GM12878 (cell line): Measurements from ENCODE around the gene TBCCD1. TPM values are rescaled to one million over a fixed set of nuclear protein-coding genes. Genes with fewer than 3 reads are reported as not detected.
A peak's percentile ranks its signal among the peaks of the same experiment; 100 is the strongest.

Experiments
- ATF2 ChIP-seq: IDR thresholded peaks from 2 replicates; pipeline ENCODE4 v1.6.1; 2012; ENCODE audit warnings: low read length, inconsistent platforms
- ATF7 ChIP-seq: fragments of 450-650 bp; IDR thresholded peaks from 2 replicates; pipeline ENCODE4 v1.6.1; 2016; ENCODE audit warnings: low read depth, mild to moderate bottlenecking
- DPF2 ChIP-seq: fragments of 450-650 bp; IDR thresholded peaks from 2 replicates; pipeline ENCODE4 v1.6.1; 2017; ENCODE audit warnings: mild to moderate bottlenecking
- EED ChIP-seq: sonication (generic); IDR thresholded peaks from 2 replicates; pipeline ENCODE4 v1.6.1; 2016; ENCODE audit warnings: antibody characterized with exemption, low read depth
- GATAD2B ChIP-seq: fragments of 450-650 bp; conservative IDR thresholded peaks from 2 replicates; pipeline ENCODE4 v1.6.1; 2017; ENCODE audit warnings: low read depth, mild to moderate bottlenecking, moderate library complexity
- HDGF ChIP-seq: fragments of 450-650 bp; IDR thresholded peaks from 2 replicates; pipeline ENCODE4 v1.6.1; 2016; ENCODE audit warnings: antibody characterized with exemption
- IKZF2 ChIP-seq, 2 experiments: fragments of 450-650 bp; IDR thresholded peaks; 2 replicates each; pipeline ENCODE4 v1.6.1; 2017; ENCODE audit warnings: mild to moderate bottlenecking in 2 of 2, moderate library complexity in 2 of 2
- JUNB ChIP-seq: IDR thresholded peaks from 2 replicates; pipeline ENCODE4 v1.6.1; 2016; ENCODE audit warnings: antibody characterized with exemption, mild to moderate bottlenecking
- MEF2B ChIP-seq: fragments of 450-650 bp; IDR thresholded peaks from 2 replicates; pipeline ENCODE4 v1.6.1; 2018; ENCODE audit warnings: mild to moderate bottlenecking, moderate library complexity; ENCODE audit not compliant: partially characterized antibody, poor library complexity, severe bottlenecking
- MLLT1 ChIP-seq: fragments of 450-650 bp; IDR thresholded peaks from 2 replicates; pipeline ENCODE4 v1.6.1; 2016; ENCODE audit warnings: mild to moderate bottlenecking
- MTA3 ChIP-seq: IDR thresholded peaks from 2 replicates; pipeline ENCODE4 v1.6.1; 2012; ENCODE audit warnings: low read length, inconsistent platforms, borderline replicate concordance
- MYB ChIP-seq: fragments of 150-350 bp; IDR thresholded peaks from 2 replicates; pipeline ENCODE4 v1.6.1; 2014; ENCODE audit warnings: mild to moderate bottlenecking, low read depth, low read length, borderline replicate concordance
- NBN ChIP-seq: fragments of 450-650 bp; IDR thresholded peaks from 2 replicates; pipeline ENCODE4 v1.6.1; 2016
- NR2F1 ChIP-seq: fragments of 450-650 bp; conservative IDR thresholded peaks from 2 replicates; pipeline ENCODE4 v1.6.1; 2017; ENCODE audit warnings: mild to moderate bottlenecking
- PKNOX1 ChIP-seq: fragments of 450-650 bp; IDR thresholded peaks from 2 replicates; pipeline ENCODE4 v1.6.1; 2016; ENCODE audit warnings: mild to moderate bottlenecking
- POU2F2 ChIP-seq: IDR thresholded peaks from 3 replicates; pipeline ENCODE4 v1.6.1; 2011; ENCODE audit warnings: low read depth, mild to moderate bottlenecking, low read length, borderline replicate concordance
- RB1 ChIP-seq: fragments of 450-650 bp; formaldehyde crosslinking; IDR thresholded peaks from 2 replicates; pipeline ENCODE4 v1.6.1; 2017; ENCODE audit warnings: mild to moderate bottlenecking, borderline replicate concordance
- SIN3A ChIP-seq: IDR thresholded peaks from 2 replicates; pipeline ENCODE4 v1.6.1; 2012; ENCODE audit warnings: low read depth, low read length, improper control_type of control experiment
- SIX5 ChIP-seq: IDR thresholded peaks from 2 replicates; pipeline ENCODE4 v1.6.1; 2011; ENCODE audit warnings: mild to moderate bottlenecking, low read depth, low read length, moderate library complexity; ENCODE audit not compliant: severe bottlenecking
- SMARCA5 ChIP-seq: fragments of 450-650 bp; IDR thresholded peaks from 2 replicates; pipeline ENCODE4 v1.6.1; 2017; ENCODE audit warnings: mild to moderate bottlenecking
- SMC3 ChIP-seq: IDR thresholded peaks from 2 replicates; pipeline ENCODE4 v1.6.1; 2011; ENCODE audit warnings: low read length, improper control_type of control experiment, borderline replicate concordance
- STAT3 ChIP-seq: IDR thresholded peaks from 2 replicates; pipeline ENCODE4 v1.6.1; 2011; ENCODE audit warnings: low read depth, low read length, improper control_type of control experiment
- SUPT20H ChIP-seq: IDR thresholded peaks from 2 replicates; pipeline ENCODE4 v1.6.1; 2011; ENCODE audit warnings: low read depth, mild to moderate bottlenecking, low read length, moderate library complexity, borderline replicate concordance; ENCODE audit not compliant: control insufficient read depth
- TCF3 ChIP-seq: IDR thresholded peaks from 2 replicates; pipeline ENCODE4 v1.6.1; 2012; ENCODE audit warnings: low read depth, mild to moderate bottlenecking, low read length, borderline replicate concordance; ENCODE audit not compliant: insufficient read depth
- polyA plus RNA-seq, 11 experiments: library from polyadenylated mRNA; depleted of rRNA in 4 of 11; unstranded in 6 of 11; stranded (reverse) in 5 of 11; fragments of >200 nt; fragmentation: Nextera tagmentation in 4 of 11; fragmentation: Illumina TruSeq in 1 of 11; extraction: Ambion mirVana in 4 of 11; extraction: Trizol in 1 of 11; gene quantifications; 1 replicate in 1 of 11; 2 replicates in 10 of 11; pipeline versions ENCODE4 v1.2.1 to v1.2.3, GENCODE V29; 2011 to 2016; ENCODE audit warnings: inconsistent platforms in 2 of 11, missing spikeins in 2 of 11, low read depth in 1 of 11
- total RNA-seq, 4 experiments: library from RNA; depleted of rRNA in 3 of 4; stranded (reverse); fragments of >200 nt in 3 of 4; fragmentation: Illumina TruSeq in 1 of 4; extraction: Trizol in 1 of 4; gene quantifications; 2 replicates each; pipeline versions ENCODE4 v1.2.1 to v1.2.3, GENCODE V29; 2013 to 2021
- TF ChIP-seq, protein P1 (sequence below): fragments of 450-650 bp; IDR thresholded peaks from 2 replicates; pipeline ENCODE4 v1.6.1; 2017; ENCODE audit warnings: mild to moderate bottlenecking, low read depth, inconsistent platforms; ENCODE audit not compliant: poor library complexity, severe bottlenecking

The TBCCD1 gene
- total and polyA plus RNA-seq, 10 of the 15 experiments (the other 5 are each of a cell fraction or from before 2014, with no cell fraction given) = 6.9 to 23.4 (median 14.7) TPM

DNA sequence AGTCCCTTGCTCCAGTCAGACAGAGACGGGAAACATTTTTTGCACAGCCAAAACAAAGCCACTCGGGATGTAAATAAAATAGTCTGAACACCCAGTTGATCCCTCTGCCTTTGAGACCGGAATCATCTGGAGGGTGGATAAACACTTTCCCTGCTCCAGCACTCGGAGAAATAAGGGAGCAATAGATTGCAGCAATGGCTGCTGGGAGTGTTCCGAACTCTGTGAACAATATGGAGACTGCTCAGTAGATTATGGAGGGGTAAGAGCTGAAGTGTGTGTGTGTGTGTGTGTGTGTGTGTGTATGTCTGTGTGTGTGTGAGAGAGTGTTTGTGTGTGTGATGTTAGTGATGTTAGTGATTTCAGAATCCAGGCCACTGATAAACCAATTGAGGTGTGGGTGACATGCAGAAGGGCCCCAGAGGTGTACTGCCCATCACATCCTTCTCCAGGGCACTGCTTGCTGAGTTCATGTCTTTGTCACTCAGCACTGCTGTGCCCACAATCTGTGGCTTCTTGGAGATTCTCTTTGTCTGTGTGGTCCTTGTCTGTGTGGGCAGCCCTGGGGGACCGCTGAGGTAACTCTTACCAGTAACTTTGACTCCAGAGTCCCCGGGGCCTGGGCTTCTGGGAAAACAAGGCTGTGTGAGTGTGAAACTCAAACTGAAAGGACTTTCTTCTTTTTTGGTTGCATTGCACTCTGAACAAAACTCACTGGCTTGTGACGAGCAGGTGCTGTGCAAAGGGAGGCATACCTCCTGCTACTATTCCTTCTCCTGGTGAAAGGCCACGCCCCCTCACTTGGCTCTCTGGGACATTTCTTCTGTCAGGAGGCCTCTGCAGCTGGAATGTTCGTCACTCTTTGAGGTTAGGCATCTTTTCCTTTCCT lies 45.9 kb downstream of the TBCCD1 start (continued):
- no peak for TF ChIP-seq MTA3
- 0 out of 2 replicates have a peak, but pooled peaks have one; percentile 62 for TF ChIP-seq TCF3
- peak; percentile 6; the same call in 1 of the 2 replicates for TF ChIP-seq SMC3
- TF ChIP-seq, protein P1, sequence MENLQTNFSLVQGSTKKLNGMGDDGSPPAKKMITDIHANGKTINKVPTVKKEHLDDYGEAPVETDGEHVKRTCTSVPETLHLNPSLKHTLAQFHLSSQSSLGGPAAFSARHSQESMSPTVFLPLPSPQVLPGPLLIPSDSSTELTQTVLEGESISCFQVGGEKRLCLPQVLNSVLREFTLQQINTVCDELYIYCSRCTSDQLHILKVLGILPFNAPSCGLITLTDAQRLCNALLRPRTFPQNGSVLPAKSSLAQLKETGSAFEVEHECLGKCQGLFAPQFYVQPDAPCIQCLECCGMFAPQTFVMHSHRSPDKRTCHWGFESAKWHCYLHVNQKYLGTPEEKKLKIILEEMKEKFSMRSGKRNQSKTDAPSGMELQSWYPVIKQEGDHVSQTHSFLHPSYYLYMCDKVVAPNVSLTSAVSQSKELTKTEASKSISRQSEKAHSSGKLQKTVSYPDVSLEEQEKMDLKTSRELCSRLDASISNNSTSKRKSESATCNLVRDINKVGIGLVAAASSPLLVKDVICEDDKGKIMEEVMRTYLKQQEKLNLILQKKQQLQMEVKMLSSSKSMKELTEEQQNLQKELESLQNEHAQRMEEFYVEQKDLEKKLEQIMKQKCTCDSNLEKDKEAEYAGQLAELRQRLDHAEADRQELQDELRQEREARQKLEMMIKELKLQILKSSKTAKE = peak; percentile 34
- peak; percentile 52; the same call in 1 of the 2 replicates for TF ChIP-seq DPF2
- TF ChIP-seq SMARCA5 = 0 out of 2 replicates have a peak, but pooled peaks have one; percentile 40
- peak; percentile 67; the same call in 1 of the 2 replicates for TF ChIP-seq NBN
- TF ChIP-seq RB1 = 0 out of 2 replicates have a peak, but pooled peaks have one; percentile 53
- no peak for TF ChIP-seq SUPT20H
- TF ChIP-seq GATAD2B = peak; percentile 67
- TF ChIP-seq POU2F2 = peak; percentile 33; the same call in 1 of the 3 replicates
- TF ChIP-seq EED = peak; percentile 96
- peak; percentile 66; the same call in 1 of the 2 replicates for TF ChIP-seq MLLT1
- TF ChIP-seq MYB = no peak
- TF ChIP-seq NR2F1 = 0 out of 2 replicates have a peak, but pooled peaks have one; percentile 22
- TF ChIP-seq JUNB = peak; percentile 65
- peak; percentile 92 for TF ChIP-seq HDGF
- TF ChIP-seq STAT3 = no peak
- TF ChIP-seq MEF2B = peak; percentile 87
- TF ChIP-seq SIN3A = no peak
- TF ChIP-seq PKNOX1 = peak; percentile 41
- TF ChIP-seq SIX5 = peak; percentile 3
- TF ChIP-seq ATF2 = 0 out of 2 replicates have a peak, but pooled peaks have one; percentile 42
- TF ChIP-seq ATF7 = peak; percentile 73
- peak; percentile 93 for TF ChIP-seq IKZF2 (IDR thresholded peaks at IDR 0.05)
